ENCODE data around the gene PCYT2.

The PCYT2 gene

GRCh38 chr17:81860756-81861568 is 50.2 kb downstream of the PCYT2 start (continued):
- TF ChIP-seq ZBTB26 (tag by site-specific recombination; optimal IDR thresholded peaks at IDR 0.05) (peak; percentile 98), ZSCAN30 (tag by site-specific recombination; IDR thresholded peaks at IDR 0.05) (peak; percentile 10; the same call in 1 of the 2 replicates), ZNF629 (tag by site-specific recombination; IDR thresholded peaks at IDR 0.05) (peak; percentile 82), ZNF600 (tag by site-specific recombination; IDR thresholded peaks at IDR 0.05) (peak; percentile 54), ZIC2 (tag by site-specific recombination; IDR thresholded peaks at IDR 0.05) (peak; percentile 14; the same call in 1 of the 2 replicates), ZBTB11 (tag by site-specific recombination; conservative IDR thresholded peaks at IDR 0.05; ENCODE audit: low read depth) (peak; percentile 87), ZNF561 (tag by site-specific recombination; IDR thresholded peaks at IDR 0.05; ENCODE audit: borderline replicate concordance) (peak; percentile 96), KLF8 (tag by site-specific recombination; IDR thresholded peaks at IDR 0.05) (peak; percentile 73; the same call in 1 of the 2 replicates), ZNF473 (tag by site-specific recombination; IDR thresholded peaks at IDR 0.05) (no peak), ZNF335 (tag by site-specific recombination; conservative IDR thresholded peaks at IDR 0.05) (peak; percentile 91), INSM2 (tag by site-specific recombination; IDR thresholded peaks at IDR 0.05) (peak; percentile 44; the same call in 1 of the 2 replicates), ZNF521 (tag by site-specific recombination; IDR thresholded peaks at IDR 0.05) (no peak), ZNF155 (tag by site-specific recombination; IDR thresholded peaks at IDR 0.05) (no peak), ZXDB (tag by site-specific recombination; IDR thresholded peaks at IDR 0.05) (peak; percentile 96), ZNF571 (tag by site-specific recombination; IDR thresholded peaks at IDR 0.05) (no peak), SCRT1 (tag by site-specific recombination; IDR thresholded peaks at IDR 0.05; ENCODE audit: borderline replicate concordance) (no peak), ZNF623 (tag by site-specific recombination; IDR thresholded peaks at IDR 0.05) (no peak), ZNF132 (tag by site-specific recombination; IDR thresholded peaks at IDR 0.05; ENCODE audit: borderline replicate concordance) (no peak), ZNF133 (tag by site-specific recombination; IDR thresholded peaks at IDR 0.05) (no peak), ELK4 (IDR thresholded peaks at IDR 0.05; ENCODE audit: borderline replicate concordance, low read depth, low read length) (peak; percentile 92), ZNF585B (tag by site-specific recombination; IDR thresholded peaks at IDR 0.05) (no peak), ZBTB7A (tag by site-specific recombination; IDR thresholded peaks at IDR 0.05; ENCODE audit: low read depth) (peak; percentile 69; the same call in 1 of the 2 replicates), ZBTB8A (tag by site-specific recombination; IDR thresholded peaks at IDR 0.05) (peak; percentile 29; the same call in 1 of the 2 replicates), ZNF501 (tag by site-specific recombination; IDR thresholded peaks at IDR 0.05) (no peak), KLF7 (tag by site-specific recombination; IDR thresholded peaks at IDR 0.05; ENCODE audit: borderline replicate concordance) (peak; percentile 72; the same call in 1 of the 2 replicates), ZNF362 (tag by site-specific recombination; IDR thresholded peaks at IDR 0.05) (no peak), PRDM4 (tag by site-specific recombination; IDR thresholded peaks at IDR 0.05) (peak; percentile 21; the same call in 1 of the 2 replicates)

Data from HEK293 (cell line).